HepG2 (cell line): ENCODE measurements around the gene SUDS3. TPM values are rescaled to one million over a fixed set of nuclear protein-coding genes. Genes with fewer than 3 reads are reported as not detected.

Source experiments
- ARID2 ChIP-seq: sonication (generic); formaldehyde crosslinking; IDR thresholded peaks from 2 replicates; pipeline ENCODE4 v1.8.1; 2022; ENCODE audit warnings: mild to moderate bottlenecking, missing genetic modification reagents, borderline replicate concordance
- BRCA1 ChIP-seq: sonication (generic); formaldehyde crosslinking; IDR thresholded peaks from 2 replicates; pipeline ENCODE4 v1.4.0; 2020; ENCODE audit warnings: missing genetic modification reagents
- ELF1 ChIP-seq: sonication (generic); formaldehyde crosslinking; IDR thresholded peaks from 2 replicates; pipeline ENCODE4 v1.4.0; 2020; ENCODE audit warnings: missing genetic modification reagents
- GABPA ChIP-seq, 2 experiments: IDR thresholded peaks; 2 replicates each; pipeline ENCODE4 v1.6.1; 2011 to 2016; ENCODE audit warnings: low read depth in 2 of 2, low read length in 1 of 2, missing biosample characterization in 1 of 2, missing genetic modification characterization in 1 of 2
- KLF13 ChIP-seq: sonication (generic); formaldehyde crosslinking; IDR thresholded peaks from 2 replicates; pipeline ENCODE4 v1.4.0; 2020; ENCODE audit warnings: mild to moderate bottlenecking, missing genetic modification reagents
- MIXL1 ChIP-seq: IDR thresholded peaks from 2 replicates; pipeline ENCODE4 v1.6.1; 2016
- NCOA2 ChIP-seq: sonication (generic); formaldehyde crosslinking; IDR thresholded peaks from 2 replicates; pipeline ENCODE4 v1.8.0; 2022; ENCODE audit warnings: inconsistent platforms
- NFATC3 ChIP-seq: sonication (generic); formaldehyde crosslinking; IDR thresholded peaks from 2 replicates; pipeline ENCODE4 v1.5.1; 2020; ENCODE audit warnings: mild to moderate bottlenecking, missing genetic modification reagents
- PITX1 ChIP-seq: sonication (generic); formaldehyde crosslinking; IDR thresholded peaks from 2 replicates; pipeline ENCODE4 v1.5.1; 2020; ENCODE audit warnings: mild to moderate bottlenecking, missing genetic modification reagents
- SATB2 ChIP-seq: sonication (generic); formaldehyde crosslinking; IDR thresholded peaks from 2 replicates; pipeline ENCODE4 v1.5.0; 2020; ENCODE audit warnings: missing genetic modification reagents
- TARDBP ChIP-seq: sonication (generic); formaldehyde crosslinking; IDR thresholded peaks from 2 replicates; pipeline ENCODE4 v1.8.0; 2022; ENCODE audit warnings: mild to moderate bottlenecking, missing genetic modification reagents
- ZNF263 ChIP-seq: sonication (generic); formaldehyde crosslinking; IDR thresholded peaks from 2 replicates; pipeline ENCODE4 v1.4.0; 2020; ENCODE audit warnings: missing genetic modification reagents
- ZNF530 ChIP-seq: sonication (generic); formaldehyde crosslinking; IDR thresholded peaks from 2 replicates; pipeline ENCODE4 v1.5.0; 2020; ENCODE audit warnings: low read depth, mild to moderate bottlenecking, missing genetic modification reagents
- polyA plus RNA-seq, 8 experiments: library from polyadenylated mRNA; depleted of rRNA in 3 of 8; stranded (reverse) in 7 of 8; unstranded in 1 of 8; fragments of >200 nt; fragmentation: Illumina TruSeq in 4 of 8; extraction: Trizol in 4 of 8; gene quantifications; 2 replicates each; pipeline versions ENCODE4 v1.2.1 to v1.2.3, GENCODE V29; 2011 to 2016; ENCODE audit warnings: low read depth in 4 of 8, missing spikeins in 1 of 8, mixed read lengths in 1 of 8; ENCODE audit not compliant: insufficient read depth in 1 of 8
- total RNA-seq, 5 experiments: library from RNA; depleted of rRNA; stranded (reverse); fragments of >200 nt; fragmentation: Illumina TruSeq; extraction: Trizol; gene quantifications; 2 replicates each; pipeline ENCODE4 v1.2.3, GENCODE V29; 2016; ENCODE audit warnings: low read depth in 1 of 5
- TF ChIP-seq, protein P1 (sequence below): sonication (generic); formaldehyde crosslinking; IDR thresholded peaks from 2 replicates; pipeline ENCODE4 v1.5.0; 2020; ENCODE audit warnings: missing genetic modification reagents
- TF ChIP-seq, protein P2 (sequence below): IDR thresholded peaks from 2 replicates; pipeline ENCODE4 v1.6.1; 2016; ENCODE audit warnings: low read depth, missing genetic modification reagents, missing compliant biosample characterization
- TF ChIP-seq, protein P3 (sequence below): sonication (generic); formaldehyde crosslinking; IDR thresholded peaks from 2 replicates; pipeline ENCODE4 v1.9.0; 2021; ENCODE audit warnings: missing genetic modification reagents, mild to moderate bottlenecking, borderline replicate concordance
- TF ChIP-seq, protein P4 (sequence below): sonication (generic); formaldehyde crosslinking; IDR thresholded peaks from 2 replicates; pipeline ENCODE4 v1.4.0; 2020; ENCODE audit warnings: missing genetic modification reagents
- TF ChIP-seq, protein P5 (sequence below): IDR thresholded peaks from 2 replicates; pipeline ENCODE4 v1.6.1; 2012; ENCODE audit warnings: inconsistent platforms

The SUDS3 gene
- total and polyA plus RNA-seq, 2 of the 13 experiments (the other 11 are each of a cell fraction or from before 2014, with no cell fraction given) = 20.2 to 33.1 TPM

DNA sequence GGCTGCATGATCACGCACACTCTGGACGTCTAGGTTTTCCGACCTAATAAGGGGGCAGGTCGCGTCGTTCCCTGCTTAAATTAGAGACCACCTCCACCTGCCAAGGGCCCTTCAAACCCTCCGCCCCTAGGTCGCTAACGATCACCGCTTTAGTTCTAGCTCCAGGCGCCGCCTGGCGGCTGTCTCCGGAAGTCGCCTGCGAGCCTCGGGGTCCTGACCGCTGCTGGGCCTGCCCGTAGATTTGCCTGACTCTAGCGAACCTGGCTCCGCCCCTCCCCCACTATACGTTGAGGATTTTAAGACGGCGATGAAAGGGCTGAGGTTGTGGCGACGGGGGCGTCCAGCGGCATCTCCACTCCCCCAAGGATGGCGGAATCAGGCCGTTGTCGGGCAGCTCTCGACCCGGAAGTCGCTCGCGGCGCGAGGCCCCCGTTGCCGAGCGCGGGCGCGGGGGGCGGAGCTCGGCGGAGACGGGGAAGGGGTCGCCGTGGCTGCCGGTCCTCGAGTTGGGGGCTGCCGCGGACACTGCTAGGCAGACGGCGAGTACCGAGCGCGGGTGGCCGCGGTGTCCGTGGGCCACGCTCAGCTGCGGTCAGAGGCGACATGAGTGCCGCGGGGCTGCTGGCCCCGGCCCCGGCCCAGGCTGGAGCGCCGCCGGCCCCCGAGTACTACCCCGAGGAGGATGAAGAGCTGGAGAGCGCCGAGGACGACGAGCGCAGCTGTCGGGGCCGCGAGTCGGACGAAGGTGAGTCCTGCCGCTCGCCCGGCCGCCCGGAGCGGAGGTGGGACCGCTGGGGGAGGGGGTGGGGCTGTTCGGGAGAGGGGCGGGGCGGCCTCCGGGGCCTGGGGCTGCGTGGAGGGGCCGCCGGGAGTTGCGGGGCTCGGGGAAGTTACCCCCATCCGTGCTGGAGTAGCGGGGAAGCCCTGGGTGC is at the start of gene SUDS3 (continued):
- TF ChIP-seq, protein P1, sequence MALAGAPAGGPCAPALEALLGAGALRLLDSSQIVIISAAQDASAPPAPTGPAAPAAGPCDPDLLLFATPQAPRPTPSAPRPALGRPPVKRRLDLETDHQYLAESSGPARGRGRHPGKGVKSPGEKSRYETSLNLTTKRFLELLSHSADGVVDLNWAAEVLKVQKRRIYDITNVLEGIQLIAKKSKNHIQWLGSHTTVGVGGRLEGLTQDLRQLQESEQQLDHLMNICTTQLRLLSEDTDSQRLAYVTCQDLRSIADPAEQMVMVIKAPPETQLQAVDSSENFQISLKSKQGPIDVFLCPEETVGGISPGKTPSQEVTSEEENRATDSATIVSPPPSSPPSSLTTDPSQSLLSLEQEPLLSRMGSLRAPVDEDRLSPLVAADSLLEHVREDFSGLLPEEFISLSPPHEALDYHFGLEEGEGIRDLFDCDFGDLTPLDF = peak; percentile 52; the same call in 1 of the 2 replicates
- TF ChIP-seq, protein P2, sequence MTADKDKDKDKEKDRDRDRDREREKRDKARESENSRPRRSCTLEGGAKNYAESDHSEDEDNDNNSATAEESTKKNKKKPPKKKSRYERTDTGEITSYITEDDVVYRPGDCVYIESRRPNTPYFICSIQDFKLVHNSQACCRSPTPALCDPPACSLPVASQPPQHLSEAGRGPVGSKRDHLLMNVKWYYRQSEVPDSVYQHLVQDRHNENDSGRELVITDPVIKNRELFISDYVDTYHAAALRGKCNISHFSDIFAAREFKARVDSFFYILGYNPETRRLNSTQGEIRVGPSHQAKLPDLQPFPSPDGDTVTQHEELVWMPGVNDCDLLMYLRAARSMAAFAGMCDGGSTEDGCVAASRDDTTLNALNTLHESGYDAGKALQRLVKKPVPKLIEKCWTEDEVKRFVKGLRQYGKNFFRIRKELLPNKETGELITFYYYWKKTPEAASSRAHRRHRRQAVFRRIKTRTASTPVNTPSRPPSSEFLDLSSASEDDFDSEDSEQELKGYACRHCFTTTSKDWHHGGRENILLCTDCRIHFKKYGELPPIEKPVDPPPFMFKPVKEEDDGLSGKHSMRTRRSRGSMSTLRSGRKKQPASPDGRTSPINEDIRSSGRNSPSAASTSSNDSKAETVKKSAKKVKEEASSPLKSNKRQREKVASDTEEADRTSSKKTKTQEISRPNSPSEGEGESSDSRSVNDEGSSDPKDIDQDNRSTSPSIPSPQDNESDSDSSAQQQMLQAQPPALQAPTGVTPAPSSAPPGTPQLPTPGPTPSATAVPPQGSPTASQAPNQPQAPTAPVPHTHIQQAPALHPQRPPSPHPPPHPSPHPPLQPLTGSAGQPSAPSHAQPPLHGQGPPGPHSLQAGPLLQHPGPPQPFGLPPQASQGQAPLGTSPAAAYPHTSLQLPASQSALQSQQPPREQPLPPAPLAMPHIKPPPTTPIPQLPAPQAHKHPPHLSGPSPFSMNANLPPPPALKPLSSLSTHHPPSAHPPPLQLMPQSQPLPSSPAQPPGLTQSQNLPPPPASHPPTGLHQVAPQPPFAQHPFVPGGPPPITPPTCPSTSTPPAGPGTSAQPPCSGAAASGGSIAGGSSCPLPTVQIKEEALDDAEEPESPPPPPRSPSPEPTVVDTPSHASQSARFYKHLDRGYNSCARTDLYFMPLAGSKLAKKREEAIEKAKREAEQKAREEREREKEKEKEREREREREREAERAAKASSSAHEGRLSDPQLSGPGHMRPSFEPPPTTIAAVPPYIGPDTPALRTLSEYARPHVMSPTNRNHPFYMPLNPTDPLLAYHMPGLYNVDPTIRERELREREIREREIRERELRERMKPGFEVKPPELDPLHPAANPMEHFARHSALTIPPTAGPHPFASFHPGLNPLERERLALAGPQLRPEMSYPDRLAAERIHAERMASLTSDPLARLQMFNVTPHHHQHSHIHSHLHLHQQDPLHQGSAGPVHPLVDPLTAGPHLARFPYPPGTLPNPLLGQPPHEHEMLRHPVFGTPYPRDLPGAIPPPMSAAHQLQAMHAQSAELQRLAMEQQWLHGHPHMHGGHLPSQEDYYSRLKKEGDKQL (CRISPR knock-in tag) = no peak
- TF ChIP-seq MIXL1 (CRISPR knock-in tag) = peak; percentile 76
- TF ChIP-seq, protein P3, sequence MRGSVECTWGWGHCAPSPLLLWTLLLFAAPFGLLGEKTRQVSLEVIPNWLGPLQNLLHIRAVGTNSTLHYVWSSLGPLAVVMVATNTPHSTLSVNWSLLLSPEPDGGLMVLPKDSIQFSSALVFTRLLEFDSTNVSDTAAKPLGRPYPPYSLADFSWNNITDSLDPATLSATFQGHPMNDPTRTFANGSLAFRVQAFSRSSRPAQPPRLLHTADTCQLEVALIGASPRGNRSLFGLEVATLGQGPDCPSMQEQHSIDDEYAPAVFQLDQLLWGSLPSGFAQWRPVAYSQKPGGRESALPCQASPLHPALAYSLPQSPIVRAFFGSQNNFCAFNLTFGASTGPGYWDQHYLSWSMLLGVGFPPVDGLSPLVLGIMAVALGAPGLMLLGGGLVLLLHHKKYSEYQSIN = no peak
- no peak for TF ChIP-seq KLF13 (CRISPR knock-in tag)
- TF ChIP-seq NFATC3 = 0 out of 2 replicates have a peak, but pooled peaks have one; percentile 19
- TF ChIP-seq ZNF263 (CRISPR knock-in tag) = 0 out of 2 replicates have a peak, but pooled peaks have one; percentile 23
- TF ChIP-seq, protein P4, sequence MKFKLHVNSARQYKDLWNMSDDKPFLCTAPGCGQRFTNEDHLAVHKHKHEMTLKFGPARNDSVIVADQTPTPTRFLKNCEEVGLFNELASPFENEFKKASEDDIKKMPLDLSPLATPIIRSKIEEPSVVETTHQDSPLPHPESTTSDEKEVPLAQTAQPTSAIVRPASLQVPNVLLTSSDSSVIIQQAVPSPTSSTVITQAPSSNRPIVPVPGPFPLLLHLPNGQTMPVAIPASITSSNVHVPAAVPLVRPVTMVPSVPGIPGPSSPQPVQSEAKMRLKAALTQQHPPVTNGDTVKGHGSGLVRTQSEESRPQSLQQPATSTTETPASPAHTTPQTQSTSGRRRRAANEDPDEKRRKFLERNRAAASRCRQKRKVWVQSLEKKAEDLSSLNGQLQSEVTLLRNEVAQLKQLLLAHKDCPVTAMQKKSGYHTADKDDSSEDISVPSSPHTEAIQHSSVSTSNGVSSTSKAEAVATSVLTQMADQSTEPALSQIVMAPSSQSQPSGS = peak; percentile 60; the same call in 1 of the 2 replicates
- TF ChIP-seq ARID2 (CRISPR knock-in tag) = 0 out of 2 replicates have a peak, but pooled peaks have one; percentile 13
- peak; percentile 89 for TF ChIP-seq TARDBP (CRISPR knock-in tag)
- TF ChIP-seq ELF1 (CRISPR knock-in tag) = peak; percentile 98
- TF ChIP-seq PITX1 = no peak; the same call in 1 of the 2 replicates
- TF ChIP-seq, protein P5, sequence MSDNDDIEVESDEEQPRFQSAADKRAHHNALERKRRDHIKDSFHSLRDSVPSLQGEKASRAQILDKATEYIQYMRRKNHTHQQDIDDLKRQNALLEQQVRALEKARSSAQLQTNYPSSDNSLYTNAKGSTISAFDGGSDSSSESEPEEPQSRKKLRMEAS = peak; percentile 41; the same call in 1 of the 2 replicates
- peak; percentile 38; the same call in 1 of the 2 replicates for TF ChIP-seq NCOA2
- TF ChIP-seq SATB2 (CRISPR knock-in tag) = no peak
- TF ChIP-seq ZNF530 (CRISPR knock-in tag) = no peak
- TF ChIP-seq GABPA (IDR thresholded peaks at IDR 0.05; ENCODE audit: low read depth, low read length) = peak; percentile 75
- peak; percentile 89 for TF ChIP-seq GABPA (CRISPR knock-in tag; IDR thresholded peaks at IDR 0.05; ENCODE audit: low read depth)
- TF ChIP-seq BRCA1 = no peak
